DLD1 (cell line): ENCODE measurements around the gene SCMH1.

Experiments
- in situ Hi-C: cut with HindIII; loops from 2 replicates; pipeline ENCODE4 v1.10.0; 2017; ENCODE audit warnings: low sequenced_read_pairs

SCMH1 gene

GRCh38 chr1:41037116-41037903 is 204.8 kb downstream of the SCMH1 start:
- in situ Hi-C loops, result loop anchor here (25.0 kb wide), 1 partner anchor 400 kb away; no protein-coding TSS in a partner anchor

- in situ Hi-C loops, result loop anchor here (25.0 kb wide), 1 partner anchor 404 kb away; no protein-coding TSS in a partner anchor
Observed at GRCh38 chr1:41033272-41033671, 208.8 kb downstream of the SCMH1 start.

DNA sequence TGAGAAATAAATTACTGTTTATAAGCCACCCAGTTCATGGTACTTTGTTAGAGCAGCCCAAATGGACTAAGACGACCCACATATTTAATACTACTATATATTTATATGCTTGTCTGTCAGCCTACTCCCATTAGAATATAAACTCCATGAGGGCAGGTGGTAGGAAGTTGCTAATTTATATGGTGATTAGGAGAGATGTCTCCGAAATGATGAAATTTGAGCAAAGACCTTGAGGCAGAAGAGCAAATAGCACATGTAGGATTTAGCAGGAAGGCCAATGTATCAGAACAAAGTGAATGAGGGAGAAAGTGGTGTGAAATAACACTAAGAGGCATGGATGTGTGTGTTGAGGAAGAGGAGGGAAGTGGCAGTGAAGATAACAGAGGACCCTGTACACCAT is 210.0 kb downstream of the SCMH1 start:
- in situ Hi-C loops, result loop anchor here (25.0 kb wide), 1 partner anchor 405 kb away; no protein-coding TSS in a partner anchor

- in situ Hi-C loops, result loop anchor here (25.0 kb wide), 1 partner anchor 406 kb away; no protein-coding TSS in a partner anchor
Observed at GRCh38 chr1:41030872-41031616, 211.1 kb downstream of the SCMH1 start.

- in situ Hi-C loops, result loop anchor here (25.0 kb wide), 1 partner anchor 409 kb away; no protein-coding TSS in a partner anchor
Observed at GRCh38 chr1:41028034-41028642, 214.0 kb downstream of the SCMH1 start.

- in situ Hi-C loops, result loop anchor here (25.0 kb wide), 1 partner anchor 411 kb away; no protein-coding TSS in a partner anchor
Observed at GRCh38 chr1:41025979-41026819, 215.9 kb downstream of the SCMH1 start.

DNA sequence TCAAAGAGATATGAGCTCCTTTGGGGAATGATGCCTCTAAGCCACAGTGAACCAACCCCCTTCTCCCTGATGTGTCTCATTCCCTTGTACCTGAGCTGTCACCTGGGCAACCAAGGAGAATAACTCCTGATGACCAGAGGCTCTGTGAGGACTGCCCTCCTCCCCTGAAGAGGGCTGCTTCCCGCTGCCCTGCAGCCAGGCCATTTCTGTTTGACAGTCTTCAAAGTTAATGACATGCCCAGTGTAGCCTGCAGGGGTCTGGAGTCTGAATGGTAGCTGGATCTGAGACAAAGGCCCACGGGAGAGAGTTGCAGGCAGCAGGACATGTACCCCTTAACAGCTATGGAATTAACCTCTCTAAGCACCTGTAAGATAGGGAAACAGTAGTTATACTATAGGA is 217.2 kb downstream of the SCMH1 start:
- in situ Hi-C loops, result loop anchor here (25.0 kb wide), 1 partner anchor 412 kb away; no protein-coding TSS in a partner anchor

- in situ Hi-C loops, result no loop called here
Observed at GRCh38 chr1:41023279-41023990, 218.7 kb downstream of the SCMH1 start.

DNA sequence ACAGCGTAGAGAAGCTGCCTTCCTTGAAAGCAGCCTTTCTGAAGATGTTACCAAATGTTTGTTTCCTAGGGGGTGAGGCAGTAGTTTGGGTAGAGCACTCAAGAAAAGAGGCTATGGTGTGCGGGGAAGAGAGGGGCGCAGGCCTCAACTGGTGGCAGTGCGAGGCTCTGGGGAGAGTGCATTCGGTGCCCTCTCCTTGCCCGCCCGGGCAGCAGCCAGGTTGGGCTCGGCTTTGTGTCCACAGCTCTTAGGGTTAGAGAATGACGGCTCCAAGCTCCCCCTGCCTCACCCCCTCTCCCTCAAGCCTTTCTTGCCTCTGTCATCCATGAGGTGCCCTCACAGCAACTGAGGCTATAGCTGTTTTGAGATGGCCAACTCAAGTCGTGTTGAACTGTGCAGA is 219.7 kb downstream of the SCMH1 start:
- in situ Hi-C loops, result no loop called here

- in situ Hi-C loops, result no loop called here
Observed at GRCh38 chr1:41021526-41022308, 220.4 kb downstream of the SCMH1 start, which contains the start of gene SLFNL1. SLFNL1 (minus strand) TSS chr1:41021725; CDS start chr1:41020660, 1,065 bp downstream.

GRCh38 chr1:41020654-41021053 is 221.5 kb downstream of the SCMH1 start:
- in situ Hi-C loops, result no loop called here

GRCh38 chr1:41020109-41020576 is 222.0 kb downstream of the SCMH1 start:
- in situ Hi-C loops, result no loop called here

- in situ Hi-C loops, result no loop called here
Observed at GRCh38 chr1:41019353-41019745, 222.8 kb downstream of the SCMH1 start.

- in situ Hi-C loops, result no loop called here
Observed at GRCh38 chr1:41018018-41018410, 224.1 kb downstream of the SCMH1 start.

GRCh38 chr1:41017141-41018017 is 224.7 kb downstream of the SCMH1 start:
- in situ Hi-C loops, result no loop called here

- in situ Hi-C loops, result no loop called here
Observed at GRCh38 chr1:41015897-41016470, 226.1 kb downstream of the SCMH1 start.

GRCh38 chr1:41015281-41015896 is 226.7 kb downstream of the SCMH1 start:
- in situ Hi-C loops, result no loop called here
